H1 (cell line): ENCODE measurements around the gene AXIN2. TPM values are rescaled to one million over a fixed set of nuclear protein-coding genes. Genes with fewer than 3 reads are reported as not detected.

Source experiments
- CTCF ChIA-PET: fragments of 300-600 bp; sonication (Branson Sonifier 250); formaldehyde crosslinking; loops from one replicate; lab custom pipeline; 2021; ENCODE audit not compliant: partially characterized antibody; lab: Charles Lee
- POLR2A ChIA-PET: fragments of 300-600 bp; sonication (Branson Sonifier 250); formaldehyde crosslinking; loops from one replicate; lab custom pipeline; 2021; ENCODE audit warnings: inconsistent platforms; ENCODE audit not compliant: partially characterized antibody; lab: Charles Lee
- DNase-seq, 2 experiments: peaks; one replicate each; pipeline versions ENCODE4 v3.0.0 to v3.0.0-alpha.2; 2010 to 2022; ENCODE audit warnings: low spot score in 2 of 2, low read depth in 1 of 2, mixed read lengths in 1 of 2
- FAIRE-seq: peaks from 2 replicates; lab custom pipeline; 2011; peaks lifted over from hg19 to GRCh38; lab: Jason Lieb, UNC
- H2AFZ ChIP-seq: 2 replicates; pipeline ENCODE4 v1.8.1; 2012; ENCODE audit warnings: low read length, inconsistent platforms
- H2AK5ac ChIP-seq: 2 replicates; pipeline ENCODE4 v1.6.1; 2013; ENCODE audit warnings: low read depth, low read length
- H2BK120ac ChIP-seq: replicated peaks from 2 replicates; pipeline ENCODE3; 2013; ENCODE audit warnings: low read depth, low read length, inconsistent platforms
- H2BK12ac ChIP-seq: 2 replicates; pipeline ENCODE4 v1.6.1; 2013; ENCODE audit warnings: low read depth, low read length
- H2BK15ac ChIP-seq: 2 replicates; pipeline ENCODE4 v1.6.1; 2013; ENCODE audit warnings: low read length
- H2BK20ac ChIP-seq: 2 replicates; pipeline ENCODE4 v1.6.1; 2013; ENCODE audit warnings: low read length
- H2BK5ac ChIP-seq: 2 replicates; pipeline ENCODE4 v1.6.1; 2013; ENCODE audit warnings: low read depth, low read length
- H3K14ac ChIP-seq: 2 replicates; pipeline ENCODE4 v1.6.1; 2013; ENCODE audit warnings: inconsistent platforms; ENCODE audit not compliant: insufficient read length
- H3K18ac ChIP-seq: 2 replicates; pipeline ENCODE4 v1.6.1; 2013; ENCODE audit warnings: low read length; ENCODE audit errors: extremely low read depth
- H3K23ac ChIP-seq: 2 replicates; pipeline ENCODE4 v1.6.1; 2013; ENCODE audit warnings: inconsistent platforms; ENCODE audit not compliant: insufficient read length
- H3K23me2 ChIP-seq: 2 replicates; pipeline ENCODE4 v1.6.1; 2013; ENCODE audit warnings: low read depth, low read length
- H3K27ac ChIP-seq: 2 replicates; pipeline ENCODE4 v1.6.1; 2011; ENCODE audit warnings: low read depth, low read length, inconsistent platforms
- H3K27me3 ChIP-seq, 4 experiments: replicated peaks in 1 of 4; 1 replicate in 1 of 4; 2 replicates in 3 of 4; pipeline versions ENCODE4 v1.6.1 to v1.8.1; 2011 to 2013; ENCODE audit warnings: low read length in 3 of 4, mild to moderate bottlenecking in 3 of 4, inconsistent platforms in 2 of 4, mixed read lengths in 2 of 4, moderate library complexity in 1 of 4; ENCODE audit not compliant: control insufficient read depth in 3 of 4, insufficient read depth in 3 of 4; ENCODE audit errors: extremely low read depth in 1 of 4
- H3K36me3 ChIP-seq, 4 experiments: 2 replicates each; pipeline versions ENCODE4 v1.6.1 to v1.8.1; 2011 to 2013; ENCODE audit warnings: mild to moderate bottlenecking in 4 of 4, low read length in 3 of 4, moderate library complexity in 2 of 4, control low read depth in 1 of 4, inconsistent platforms in 1 of 4; ENCODE audit not compliant: insufficient read depth in 4 of 4, control insufficient read depth in 2 of 4
- H3K4ac ChIP-seq: replicated peaks from 2 replicates; pipeline ENCODE3; 2013; ENCODE audit warnings: low read length, low read depth, mixed read lengths, inconsistent platforms; ENCODE audit not compliant: insufficient read length
- H3K4me1 ChIP-seq, 4 experiments: replicated peaks in 1 of 4; 1 replicate in 1 of 4; 2 replicates in 3 of 4; pipeline versions ENCODE4 v1.6.1 to v1.8.1; 2011 to 2013; ENCODE audit warnings: low read length in 3 of 4, inconsistent platforms in 2 of 4, mixed read lengths in 1 of 4; ENCODE audit not compliant: insufficient read depth in 4 of 4, control insufficient read depth in 3 of 4
- H3K4me2 ChIP-seq, 2 experiments: 2 replicates each; pipeline versions ENCODE4 v1.6.1 to v1.8.1; 2011 to 2013; ENCODE audit warnings: low read depth in 2 of 2, low read length in 2 of 2, control low read depth in 1 of 2, inconsistent platforms in 1 of 2, mild to moderate bottlenecking in 1 of 2; ENCODE audit not compliant: insufficient read depth in 1 of 2
- H3K4me3 ChIP-seq, 4 experiments: fragments of 200-600, 300-600 bp in 1 of 4; sonication (generic), shearing (Covaris generic), sonication (Bioruptor Twin) in 1 of 4; 2 replicates each; pipeline versions ENCODE4 v1.5.1 to v1.8.1; 2011 to 2016; ENCODE audit warnings: low read length in 4 of 4, low read depth in 3 of 4, control low read depth in 2 of 4, inconsistent platforms in 2 of 4, mild to moderate bottlenecking in 2 of 4, mixed read lengths in 1 of 4, moderate library complexity in 1 of 4; ENCODE audit not compliant: insufficient read depth in 2 of 4; ENCODE audit errors: extremely low read depth in 1 of 4
- H3K56ac ChIP-seq: replicated peaks from 2 replicates; pipeline ENCODE3; 2013; ENCODE audit warnings: low read depth, mild to moderate bottlenecking, mixed read lengths, low read length, inconsistent platforms; ENCODE audit not compliant: insufficient read length
- H3K79me1 ChIP-seq: 2 replicates; pipeline ENCODE4 v1.6.1; 2013; ENCODE audit warnings: low read depth, low read length, control low read depth
- H3K79me2 ChIP-seq, 2 experiments: 2 replicates each; pipeline versions ENCODE4 v1.6.1 to v1.8.1; 2012 to 2013; ENCODE audit warnings: low read length in 2 of 2, mild to moderate bottlenecking in 2 of 2, inconsistent platforms in 1 of 2; ENCODE audit not compliant: insufficient read depth in 2 of 2, control insufficient read depth in 1 of 2
- H3K9ac ChIP-seq, 4 experiments: replicated peaks in 1 of 4; 1 replicate in 1 of 4; 2 replicates in 3 of 4; pipeline versions ENCODE4 v1.6.1 to v1.8.1; 2011 to 2013; ENCODE audit warnings: low read depth in 3 of 4, low read length in 3 of 4, control low read depth in 2 of 4, mild to moderate bottlenecking in 2 of 4, moderate library complexity in 2 of 4, inconsistent platforms in 1 of 4; ENCODE audit errors: extremely low read depth in 1 of 4
- H3K9me3 ChIP-seq, 2 experiments: 2 replicates each; pipeline versions ENCODE4 v1.6.1 to v1.8.1; 2012 to 2013; ENCODE audit warnings: mild to moderate bottlenecking in 2 of 2, moderate library complexity in 2 of 2, control low read depth in 1 of 2, inconsistent platforms in 1 of 2, low read depth in 1 of 2, low read length in 1 of 2, mixed read lengths in 1 of 2; ENCODE audit not compliant: insufficient read depth in 2 of 2
- H4K20me1 ChIP-seq, 2 experiments: replicated peaks in 1 of 2; 2 replicates each; pipeline versions ENCODE3 to v1.8.1; 2011 to 2013; ENCODE audit warnings: inconsistent platforms in 2 of 2, low read length in 2 of 2, mild to moderate bottlenecking in 1 of 2; ENCODE audit not compliant: insufficient read depth in 2 of 2, control insufficient read depth in 1 of 2
- H4K5ac ChIP-seq: 2 replicates; pipeline ENCODE4 v1.6.1; 2013; ENCODE audit warnings: low read length, low read depth, mixed read lengths, inconsistent platforms; ENCODE audit not compliant: insufficient read length
- H4K8ac ChIP-seq: 2 replicates; pipeline ENCODE4 v1.8.0; 2013; ENCODE audit warnings: mild to moderate bottlenecking, moderate library complexity, low read length, inconsistent platforms; ENCODE audit not compliant: insufficient read depth; ENCODE audit errors: extremely low read depth
- H4K91ac ChIP-seq: replicated peaks from 2 replicates; pipeline ENCODE3; 2013; ENCODE audit warnings: low read length, mixed read lengths, inconsistent platforms; ENCODE audit not compliant: insufficient read length
- BCL11A ChIP-seq, 2 experiments: IDR thresholded peaks; one replicate each; pipeline ENCODE4 v1.6.1; 2011; ENCODE audit warnings: low read depth in 2 of 2, low read length in 2 of 2, mild to moderate bottlenecking in 2 of 2
- CBX8 ChIP-seq: fragments of 300-800, 300-1000 bp; sonication (generic); IDR thresholded peaks from 2 replicates; pipeline ENCODE4 v1.7.1; 2016; ENCODE audit warnings: low read depth, low read length, borderline replicate concordance
- CHD2 ChIP-seq: IDR thresholded peaks from 2 replicates; pipeline ENCODE4 v1.6.1; 2012; ENCODE audit warnings: low read length, improper control_type of control experiment
- EP300 ChIP-seq, 2 experiments: IDR thresholded peaks; 1 replicate in 1 of 2; 2 replicates in 1 of 2; pipeline ENCODE4 v1.6.1; 2011 to 2012; ENCODE audit warnings: low read depth in 2 of 2, low read length in 2 of 2, mild to moderate bottlenecking in 2 of 2, borderline replicate concordance in 1 of 2, inconsistent platforms in 1 of 2, moderate library complexity in 1 of 2
- FOSL1 ChIP-seq: IDR thresholded peaks from 2 replicates; pipeline ENCODE4 v1.6.1; 2011; ENCODE audit warnings: mild to moderate bottlenecking, low read depth, low read length, moderate library complexity; ENCODE audit not compliant: insufficient read depth
- GABPA ChIP-seq: IDR thresholded peaks from 2 replicates; pipeline ENCODE4 v1.6.1; 2011; ENCODE audit warnings: mild to moderate bottlenecking, low read length, moderate library complexity, borderline replicate concordance; ENCODE audit not compliant: insufficient read depth
- KDM4A ChIP-seq: IDR thresholded peaks from one replicate; pipeline ENCODE4 v1.7.1; 2012; ENCODE audit warnings: low read depth, mild to moderate bottlenecking, moderate library complexity, low read length, inconsistent platforms; ENCODE audit not compliant: severe bottlenecking
- POLR2AphosphoS5 ChIP-seq: IDR thresholded peaks from 2 replicates; pipeline ENCODE4 v1.6.1; 2011; ENCODE audit warnings: low read depth, low read length
- RBBP5 ChIP-seq: IDR thresholded peaks from 2 replicates; pipeline ENCODE4 v1.7.1; 2012; ENCODE audit warnings: low read depth, mild to moderate bottlenecking, inconsistent platforms, low read length, moderate library complexity, borderline replicate concordance
- RFX5 ChIP-seq: IDR thresholded peaks from 2 replicates; pipeline ENCODE4 v1.6.1; 2011; ENCODE audit warnings: low read depth, low read length, improper control_type of control experiment, borderline replicate concordance
- SIN3A ChIP-seq, 2 experiments: IDR thresholded peaks in 1 of 2; conservative IDR thresholded peaks in 1 of 2; 2 replicates each; pipeline ENCODE4 v1.6.1; 2011 to 2012; ENCODE audit warnings: low read length in 2 of 2, improper control_type of control experiment in 1 of 2, low read depth in 1 of 2, mild to moderate bottlenecking in 1 of 2
- SIRT6 ChIP-seq: IDR thresholded peaks from one replicate; pipeline ENCODE4 v1.7.1; 2012; ENCODE audit warnings: low read length, inconsistent platforms
- TBP ChIP-seq: IDR thresholded peaks from 2 replicates; pipeline ENCODE4 v1.6.1; 2011; ENCODE audit warnings: low read depth, low read length, improper control_type of control experiment
- WGBS, 2 experiments: shearing (Covaris generic) in 1 of 2; methylation state at CpG; one replicate each; pipeline versions ENCODE4 v1.1.6 to v1.1.7; 2013 to 2015; ENCODE audit warnings: low lambda C conversion rate in 2 of 2, mixed read lengths in 2 of 2, inconsistent platforms in 1 of 2, low coverage in 1 of 2, missing lambda C conversion rate in 1 of 2; ENCODE audit not compliant: insufficient replicate concordance in 2 of 2, insufficient coverage in 1 of 2, insufficient read length in 1 of 2; ENCODE audit errors: extremely low coverage in 1 of 2, missing lambda C conversion rate in 1 of 2; 5-methylcytosine and 5-hydroxymethylcytosine counted together
- polyA plus RNA-seq, 7 experiments: library from polyadenylated mRNA; depleted of rRNA in 3 of 7; stranded (reverse) in 5 of 7; unstranded in 2 of 7; fragments of >200 nt in 5 of 7; fragments of 200-250 nt in 2 of 7; gene quantifications; 1 replicate in 5 of 7; 2 replicates in 1 of 7; 4 replicates in 1 of 7; pipeline versions ENCODE4 v1.2.1 to v1.2.3, GENCODE V29; 2011 to 2013; ENCODE audit warnings: missing spikeins in 2 of 7, mixed read lengths in 2 of 7
- total RNA-seq: library from RNA; stranded (reverse); fragmentation: NEBNext Ultra II Directional; extraction: Animal tissue kit (Norgen Biotek cat#: 25700); gene quantifications from 2 replicates; pipeline ENCODE4 v1.2.1, GENCODE V29; 2021

The AXIN2 gene
- total and polyA plus RNA-seq, 2 of the 8 experiments (the other 6 are each of a cell fraction or from before 2014, with no cell fraction given) = 17.7 to 33.4 TPM

DNA sequence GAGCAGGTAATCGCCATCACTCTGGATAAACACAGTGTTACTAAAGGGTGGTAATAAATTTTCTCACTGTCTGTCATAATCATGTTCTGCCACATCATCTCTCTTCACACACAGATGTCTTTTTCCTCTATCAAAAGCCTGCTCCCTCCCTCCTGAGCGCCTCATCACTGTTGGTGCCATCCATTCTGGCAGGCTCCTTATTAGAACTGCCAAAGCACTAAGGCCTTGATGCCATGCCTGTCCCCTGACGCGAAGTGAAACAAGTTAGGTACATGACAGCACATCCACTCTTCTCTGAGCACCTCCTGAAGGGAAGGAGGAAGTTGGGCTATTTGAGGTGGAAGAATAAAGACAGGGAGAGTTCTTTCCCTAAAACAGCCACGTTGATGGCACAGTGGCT lies 38.2 kb upstream of the AXIN2 start:
- Histone ChIP-seq H2BK120ac (no peak overlapping the region), H3K56ac (no peak overlapping the region), H2BK12ac (peak overlapping the region; percentile 71; the same call in 1 of the 2 replicates), H2BK15ac (no peak overlapping the region), H3K4me2 (no peak overlapping the region), H4K20me1 (no peaks in the 10 kb centered on the region), H3K27ac (no peak overlapping the region), H3K36me3 (no peaks in the 10 kb centered on the region), H3K4me1 (peaks cover 0 to 2% (median under 1%) of the 10 kb centered on the region in 4 experiments; a peak in 2 of 7 replicates), H2AK5ac (no peak overlapping the region; the same call in 1 of the 2 replicates), H3K9ac (no peak overlapping the region), H3K23ac (no peak overlapping the region), H2AFZ (no peak overlapping the region), H3K79me2 (no peaks in the 10 kb centered on the region), H3K14ac (no peak overlapping the region), H3K18ac (no peak overlapping the region; the same call in 1 of the 2 replicates), H2BK5ac (no peak overlapping the region), H3K4me3 (no peak overlapping the region), H2BK20ac (0 out of 2 replicates have a peak overlapping the region, but pooled peaks have one; percentile 13), H4K91ac (no peak overlapping the region), H3K4ac (no peak overlapping the region), H4K5ac (no peak overlapping the region), H4K8ac (no peak overlapping the region), H3K23me2 (no peaks in the 10 kb centered on the region), H3K79me1 (no peaks in the 10 kb centered on the region), H3K27me3 (no peaks in the 10 kb centered on the region), H3K9me3 (no peaks in the 10 kb centered on the region)
- TF ChIP-seq BCL11A (IDR thresholded peaks at IDR 0.05; ENCODE audit: low read depth in 2 of 2, low read length in 2 of 2) (no peak), GABPA (no peak), FOSL1 (no peak), POLR2AphosphoS5 (no peak), KDM4A (no peak), RFX5 (no peak), EP300 (IDR thresholded peaks at IDR 0.05; ENCODE audit: borderline replicate concordance in 1 of 2, low read depth in 2 of 2, low read length in 2 of 2) (no peak), TBP (no peak), CHD2 (no peak), SIRT6 (no peak), SIN3A (conservative IDR thresholded peaks at IDR 0.05 in 1 of 2, IDR thresholded peaks at IDR 0.05 in 1 of 2; ENCODE audit: low read depth in 1 of 2, low read length in 2 of 2) (no peak), RBBP5 (no peak), CBX8 (no peak)
- CTCF ChIA-PET = no interaction called here
- DNase-seq = no peak
- POLR2A ChIA-PET = no interaction called here
- WGBS, 2 experiments = 86% methylated on average over 5 of the region's 5 CpGs; no CpG with 5 or more reads in 1 of the 2 experiments
- no peak for FAIRE-seq
